Subcutaneous adipose tissue (tissue), 4 donors: Measurements from ENCODE around the gene PXYLP1. TPM values are rescaled to one million over a fixed set of nuclear protein-coding genes. Genes with fewer than 3 reads are reported as not detected.

Experiments used
- CTCF ChIP-seq: fragments of 450-650 bp; IDR thresholded peaks from one replicate; pipeline ENCODE4 v1.5.1; 2016; ENCODE audit warnings: low read depth, mild to moderate bottlenecking, control low read depth, antibody characterized with exemption, moderate library complexity
- total RNA-seq, 4 donors: library from RNA; depleted of rRNA; stranded (reverse); fragments of >200 nt; gene quantifications; one replicate each; pipeline ENCODE4 v1.1.0, GENCODE V29; 2016

PXYLP1 gene
- total RNA-seq, 4 donors from 2014 or later = 5.4 to 12.8 (median 9.6) TPM

- TF ChIP-seq CTCF = no peak
Measured at GRCh38 chr3:141331377-141332318, 100.0 kb downstream of the PXYLP1 start.

GRCh38 chr3:141332416-141332815 is 100.8 kb downstream of the PXYLP1 start:
- TF ChIP-seq CTCF = no peak

- no peak for TF ChIP-seq CTCF
Measured at GRCh38 chr3:141333836-141334626, 102.4 kb downstream of the PXYLP1 start.

GRCh38 chr3:141334627-141335250 is 103.1 kb downstream of the PXYLP1 start:
- no peak for TF ChIP-seq CTCF

- no peak for TF ChIP-seq CTCF
Measured at GRCh38 chr3:141335531-141336061, 104.0 kb downstream of the PXYLP1 start.

GRCh38 chr3:141336672-141337522 is 105.3 kb downstream of the PXYLP1 start:
- TF ChIP-seq CTCF = no peak
